HT-29 (cell line): Measurements from ENCODE around the gene MARCHF2. TPM values are rescaled to one million over a fixed set of nuclear protein-coding genes. Genes with fewer than 3 reads are reported as not detected.

Source experiments
- DNase-seq: peaks from one replicate; pipeline ENCODE4 v3.0.0-alpha.2; 2015; ENCODE audit warnings: low spot score
- small RNA-seq: library from RNA; depleted of rRNA; stranded (forward); fragments of <200 nt; gene quantifications from one replicate; pipeline ENCODE3, GENCODE V24; 2014
- total RNA-seq: library from RNA; depleted of rRNA; stranded (reverse); fragments of >200 nt; shearing (Covaris generic); gene quantifications from 2 replicates; pipeline ENCODE4 v1.2.3, GENCODE V29; 2014; rRNA removed

The MARCHF2 gene
- total RNA-seq, 1 experiment from 2014 or later, result 25.2 TPM

- no peak for DNase-seq
Observed at GRCh38 chr19:8477889-8478288, 64.8 kb downstream of the MARCHF2 start.

GRCh38 chr19:8478598-8478997 is 65.5 kb downstream of the MARCHF2 start:
- no peak for DNase-seq

- no peak for DNase-seq
Observed at GRCh38 chr19:8481201-8481600, 68.1 kb downstream of the MARCHF2 start.

GRCh38 chr19:8481616-8482015 is 68.5 kb downstream of the MARCHF2 start:
- no peak for DNase-seq

GRCh38 chr19:8482696-8483095 is 69.6 kb downstream of the MARCHF2 start:
- DNase-seq, result no peak

DNA sequence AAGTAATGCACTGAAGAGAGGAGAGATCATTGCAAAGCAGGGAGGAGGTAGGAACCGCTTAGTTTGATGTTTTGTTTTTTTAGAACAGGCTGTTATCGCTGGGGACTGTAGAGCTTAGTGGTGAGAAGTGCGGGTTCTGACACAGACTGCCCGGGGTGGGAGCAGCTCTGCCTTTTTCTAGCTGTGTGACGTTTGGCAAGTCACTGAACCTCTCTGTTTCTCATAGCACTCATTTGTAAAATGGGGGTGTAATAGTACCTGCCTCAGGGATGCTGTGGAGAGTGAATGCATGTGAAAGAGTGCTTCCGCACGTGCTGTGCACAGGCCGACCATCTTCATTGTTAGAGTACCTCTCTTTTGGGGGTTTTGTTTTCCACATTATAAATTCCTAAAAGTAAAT is 70.1 kb downstream of the MARCHF2 start:
- no peak for DNase-seq

DNA sequence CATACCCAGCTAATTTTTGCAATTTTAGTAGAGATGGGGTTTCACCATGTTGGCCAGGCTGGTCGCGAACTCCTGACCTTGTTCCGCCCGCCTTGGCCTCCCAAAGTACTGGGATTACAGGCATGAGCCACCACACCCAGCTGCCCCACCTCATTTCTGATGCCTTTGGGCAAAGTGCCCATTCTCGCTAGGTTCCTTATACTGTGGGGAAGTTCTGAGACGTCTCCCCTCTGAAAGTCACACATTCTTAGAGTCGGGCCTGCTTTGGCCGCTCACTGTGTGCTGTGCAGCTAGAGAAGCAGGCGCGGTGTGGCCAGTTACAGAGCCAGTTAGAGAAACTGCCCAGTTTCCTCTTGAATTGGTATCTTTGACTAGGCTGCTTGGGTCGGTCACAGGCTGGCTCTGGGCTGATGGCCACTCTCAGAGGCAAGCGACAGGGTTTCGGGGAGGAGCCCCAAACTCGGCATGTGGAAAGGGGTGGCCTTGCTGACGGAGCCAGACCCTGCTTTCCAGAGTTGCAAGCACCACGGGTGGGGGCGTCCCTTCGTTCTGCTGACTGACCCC is 71.3 kb downstream of the MARCHF2 start:
- DNase-seq, result no peak

GRCh38 chr19:8485561-8486371 is 72.7 kb downstream of the MARCHF2 start:
- no peak for DNase-seq

GRCh38 chr19:8486661-8487136 is 73.6 kb downstream of the MARCHF2 start:
- no peak for DNase-seq

DNA sequence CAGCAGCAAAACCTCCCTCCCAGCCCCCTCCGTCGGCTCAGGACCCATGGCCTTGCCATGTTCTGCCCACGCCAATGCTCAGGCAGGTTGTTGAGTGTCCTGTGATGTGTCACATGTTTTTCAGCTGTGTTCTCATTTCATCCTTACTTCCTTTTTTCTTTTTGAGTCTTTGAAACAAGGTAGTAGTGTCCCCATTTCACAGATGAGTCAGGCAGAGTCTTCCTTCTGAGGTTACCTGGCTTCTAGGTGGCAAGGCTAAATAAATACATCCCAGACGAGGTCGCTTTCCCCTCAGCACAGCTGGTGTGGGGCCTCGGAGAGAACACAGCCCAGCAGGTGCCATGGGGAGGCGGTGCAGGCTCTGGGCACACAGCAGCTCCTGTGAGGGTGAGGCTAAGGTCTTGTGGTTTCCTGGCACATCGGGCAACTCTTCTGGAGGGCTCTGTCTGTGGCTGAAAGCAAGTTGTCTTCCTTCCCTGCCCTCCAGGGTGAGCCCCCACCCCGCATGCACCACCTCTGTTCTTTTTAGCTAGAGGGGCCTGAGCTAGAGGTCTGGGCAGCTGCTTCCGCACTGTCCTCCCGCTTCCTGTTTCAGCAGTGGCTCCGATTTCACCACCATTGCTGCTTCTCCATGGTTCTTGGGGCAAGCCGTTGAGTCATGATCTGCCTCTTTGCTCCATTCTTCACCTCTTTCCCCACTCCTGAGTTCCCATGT is 74.2 kb downstream of the MARCHF2 start:
- no peak for DNase-seq

- DNase-seq, result no peak
Observed at GRCh38 chr19:8488365-8488764, 75.3 kb downstream of the MARCHF2 start.

Small RNA genes lying within 50 kb of the gene (small RNA-seq; reads per million reads assigned to genes)
- not detected for gene MIR4999

Other genes starting within 250 kb of the MARCHF2 start
- not detected in 2 replicates for gene CERS4, start 203.9 kb upstream of the MARCHF2 start, total RNA-seq
- gene CD320, start 104.9 kb upstream of the MARCHF2 start, total RNA-seq, result 113 and 120 TPM in 2 replicates
- gene NDUFA7, start 91.9 kb upstream of the MARCHF2 start, total RNA-seq, result 73.3 and 79.7 TPM in 2 replicates
- 1,376 and 1,588 TPM in 2 replicates for gene RPS28, start 91.8 kb upstream of the MARCHF2 start, total RNA-seq
- 0.23 and 1.4 TPM in 2 replicates for gene KANK3, start 70.0 kb upstream of the MARCHF2 start, total RNA-seq
- 0.20 TPM in 1 of 2 replicates, not detected in the other for gene ANGPTL4, start 49.1 kb upstream of the MARCHF2 start, total RNA-seq
- gene RAB11B, start 22.9 kb upstream of the MARCHF2 start, total RNA-seq, result 24.0 and 37.1 TPM in 2 replicates
- 162 and 178 TPM in 2 replicates for gene HNRNPM, start 31.7 kb downstream of the MARCHF2 start, total RNA-seq
- not detected in 2 replicates for gene PRAM1, start 89.3 kb downstream of the MARCHF2 start, total RNA-seq
- 9.8 and 15.7 TPM in 2 replicates for gene ZNF414, start 100.9 kb downstream of the MARCHF2 start, total RNA-seq
- not detected in 2 replicates for gene MYO1F, start 164.1 kb downstream of the MARCHF2 start, total RNA-seq
- gene ADAMTS10, start 197.4 kb downstream of the MARCHF2 start, total RNA-seq, result not detected in 2 replicates
- not detected in 2 replicates for gene NFILZ, start 217.3 kb downstream of the MARCHF2 start, total RNA-seq